NB4 (cell line): ENCODE data around the gene FRMD1.

Experiments used
- DNase-seq: peaks from one replicate; pipeline ENCODE4 v3.0.0; 2010; ENCODE audit warnings: low read depth
- H3K4me3 ChIP-seq: one replicate; pipeline ENCODE4 v1.5.1; 2011; ENCODE audit warnings: mild to moderate bottlenecking, low read depth, low read length, moderate library complexity
- CTCF ChIP-seq: IDR thresholded peaks from one replicate; pipeline ENCODE4 v1.5.1; 2012; ENCODE audit warnings: low read depth, low read length
- MAX ChIP-seq: IDR thresholded peaks from 2 replicates; pipeline ENCODE4 v1.6.1; 2011; ENCODE audit warnings: low read depth, low read length
- MYC ChIP-seq: IDR thresholded peaks from 2 replicates; pipeline ENCODE4 v1.6.1; 2011; ENCODE audit warnings: low read depth, low read length
- POLR2A ChIP-seq: IDR thresholded peaks from 2 replicates; pipeline ENCODE4 v1.6.1; 2011; ENCODE audit warnings: mild to moderate bottlenecking; ENCODE audit not compliant: insufficient read length; ENCODE audit errors: extremely low read depth

The FRMD1 gene

GRCh38 chr6:168095171-168095691, 16.2 kb upstream of the FRMD1 start:
- TF ChIP-seq MAX, result no peak
- no peak for TF ChIP-seq CTCF
- no peak for TF ChIP-seq MYC
- TF ChIP-seq POLR2A, result no peak
- no peak for DNase-seq
- H3K4me3 ChIP-seq, result no peak overlapping the region

GRCh38 chr6:168093634-168094033, 14.6 kb upstream of the FRMD1 start:
- no peak overlapping the region for H3K4me3 ChIP-seq
- TF ChIP-seq POLR2A, result no peak
- no peak for TF ChIP-seq MAX
- TF ChIP-seq MYC, result no peak
- no peak for TF ChIP-seq CTCF
- no peak for DNase-seq

GRCh38 chr6:168093071-168093505, 14.1 kb upstream of the FRMD1 start:
- H3K4me3 ChIP-seq, result no peak overlapping the region
- TF ChIP-seq CTCF (no peak), MYC (no peak), POLR2A (no peak)
- no peak for DNase-seq

- no peak for DNase-seq
- no peak overlapping the region for H3K4me3 ChIP-seq
- no peak for TF ChIP-seq MAX
- TF ChIP-seq MYC, result no peak
- TF ChIP-seq CTCF, result no peak
- no peak for TF ChIP-seq POLR2A
Measured at GRCh38 chr6:168092541-168092940, 13.5 kb upstream of the FRMD1 start.

- H3K4me3 ChIP-seq, result no peak overlapping the region
- DNase-seq, result no peak
Measured at GRCh38 chr6:168091381-168092264, 12.6 kb upstream of the FRMD1 start.

More at GRCh38 chr6:168091381-168092264, 12.6 kb upstream of the FRMD1 start:
- TF ChIP-seq MAX, result no peak
- no peak for TF ChIP-seq MYC
- TF ChIP-seq POLR2A, result no peak
- TF ChIP-seq CTCF, result no peak
